Muscle layer of duodenum (tissue), 2 donors: ENCODE data around the gene IL10.

Experiments used
- H3K27ac ChIP-seq: one replicate; pipeline ENCODE4 v1.7.0; 2013; ENCODE audit warnings: mild to moderate bottlenecking, low read length
- H3K27me3 ChIP-seq: one replicate; pipeline ENCODE4 v1.7.0; 2013; ENCODE audit warnings: low read depth, mild to moderate bottlenecking, control low read depth, low read length
- H3K36me3 ChIP-seq, 2 donors: one replicate each; pipeline ENCODE4 v1.7.0; 2013; ENCODE audit warnings: low read length in 2 of 2, control low read depth in 1 of 2, mild to moderate bottlenecking in 1 of 2; ENCODE audit not compliant: insufficient read depth in 2 of 2, control insufficient read depth in 1 of 2
- H3K4me1 ChIP-seq, 2 donors: one replicate each; pipeline ENCODE4 v1.7.0; 2013; ENCODE audit warnings: low read length in 2 of 2, mild to moderate bottlenecking in 2 of 2, control low read depth in 1 of 2, moderate library complexity in 1 of 2; ENCODE audit not compliant: insufficient read depth in 2 of 2, control insufficient read depth in 1 of 2
- H3K4me3 ChIP-seq, 2 donors: one replicate each; pipeline ENCODE4 v1.7.0; 2013; ENCODE audit warnings: low read length in 2 of 2, low read depth in 1 of 2, mild to moderate bottlenecking in 1 of 2
- H3K9me3 ChIP-seq, 2 donors: one replicate each; pipeline ENCODE4 v1.7.0; 2013; ENCODE audit warnings: low read length in 2 of 2, control low read depth in 1 of 2, mild to moderate bottlenecking in 1 of 2; ENCODE audit not compliant: control insufficient read depth in 1 of 2
- donor health status: healthy.

IL10 gene

GRCh38 chr1:206729050-206729449, 43.2 kb downstream of the IL10 start:
- H3K27me3 ChIP-seq = no peaks in the 10 kb centered on the region
- peaks cover 1 to 43% of the 10 kb centered on the region in 2 donors for H3K4me1 ChIP-seq
- peaks cover 46 to 52% of the 10 kb centered on the region in 2 donors for H3K36me3 ChIP-seq
- H3K9me3 ChIP-seq = no peaks in the 10 kb centered on the region
- no peak overlapping the region for H3K27ac ChIP-seq
- no peak overlapping the region for H3K4me3 ChIP-seq

DNA sequence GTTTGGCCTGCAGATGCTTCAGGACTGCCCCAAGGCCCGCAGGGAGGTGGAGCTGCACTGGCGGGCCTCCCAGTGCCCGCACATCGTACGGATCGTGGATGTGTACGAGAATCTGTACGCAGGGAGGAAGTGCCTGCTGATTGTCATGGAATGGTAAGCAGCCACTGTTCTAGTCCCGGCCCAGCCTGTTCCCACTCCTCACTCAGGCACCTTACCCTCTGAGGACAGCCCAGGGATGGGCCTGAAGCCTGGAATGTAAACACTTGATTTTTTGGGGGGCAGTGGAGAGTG, 43.7 kb downstream of the IL10 start:
- peaks cover 5 to 47% of the 10 kb centered on the region in 2 donors for H3K4me1 ChIP-seq
- H3K9me3 ChIP-seq = no peaks in the 10 kb centered on the region
- no peaks in the 10 kb centered on the region for H3K27me3 ChIP-seq
- no peak overlapping the region for H3K27ac ChIP-seq
- no peak overlapping the region for H3K4me3 ChIP-seq
- peaks cover 46 to 48% of the 10 kb centered on the region in 2 donors for H3K36me3 ChIP-seq

DNA sequence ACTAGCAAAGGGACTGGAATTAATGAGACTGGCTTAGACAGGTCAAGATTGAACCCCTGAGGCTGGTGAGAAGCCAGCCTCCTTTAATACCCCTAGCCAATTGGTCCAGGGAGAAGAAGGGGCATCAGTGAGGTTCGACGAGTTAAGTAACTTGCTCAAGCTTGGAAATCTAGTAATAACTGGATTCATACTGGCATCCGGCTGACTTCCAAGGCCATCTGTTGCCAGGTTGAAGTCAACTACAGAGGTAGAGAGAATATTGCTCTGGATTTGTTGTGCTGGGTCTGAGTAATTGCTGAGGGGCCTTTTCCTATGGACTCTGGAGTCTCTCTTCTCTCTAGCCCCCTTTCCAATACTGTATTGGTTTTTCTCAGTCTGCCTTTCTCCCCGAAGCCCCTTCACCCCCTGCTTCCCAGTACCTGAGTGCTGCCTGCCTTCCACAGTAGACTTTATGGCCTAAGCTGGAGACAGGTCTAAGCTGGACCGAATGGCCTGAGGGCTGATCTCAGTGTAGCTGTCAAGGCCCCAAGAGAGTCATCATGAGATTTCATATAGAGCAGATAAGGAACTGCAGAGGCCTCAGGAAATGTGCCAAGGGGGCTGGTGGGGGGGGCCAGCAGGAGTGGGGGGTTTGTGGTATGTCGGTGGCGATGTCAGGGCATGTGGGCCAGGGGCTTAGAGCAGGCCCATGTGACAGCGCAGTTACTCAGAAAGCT, 44.2 kb downstream of the IL10 start:
- H3K27ac ChIP-seq = no peak overlapping the region
- H3K36me3 ChIP-seq = peaks cover 44 to 45% of the 10 kb centered on the region in 2 donors
- H3K27me3 ChIP-seq = no peaks in the 10 kb centered on the region
- no peak overlapping the region for H3K4me3 ChIP-seq
- H3K9me3 ChIP-seq = no peaks in the 10 kb centered on the region
- peaks cover 10 to 52% of the 10 kb centered on the region in 2 donors for H3K4me1 ChIP-seq

DNA sequence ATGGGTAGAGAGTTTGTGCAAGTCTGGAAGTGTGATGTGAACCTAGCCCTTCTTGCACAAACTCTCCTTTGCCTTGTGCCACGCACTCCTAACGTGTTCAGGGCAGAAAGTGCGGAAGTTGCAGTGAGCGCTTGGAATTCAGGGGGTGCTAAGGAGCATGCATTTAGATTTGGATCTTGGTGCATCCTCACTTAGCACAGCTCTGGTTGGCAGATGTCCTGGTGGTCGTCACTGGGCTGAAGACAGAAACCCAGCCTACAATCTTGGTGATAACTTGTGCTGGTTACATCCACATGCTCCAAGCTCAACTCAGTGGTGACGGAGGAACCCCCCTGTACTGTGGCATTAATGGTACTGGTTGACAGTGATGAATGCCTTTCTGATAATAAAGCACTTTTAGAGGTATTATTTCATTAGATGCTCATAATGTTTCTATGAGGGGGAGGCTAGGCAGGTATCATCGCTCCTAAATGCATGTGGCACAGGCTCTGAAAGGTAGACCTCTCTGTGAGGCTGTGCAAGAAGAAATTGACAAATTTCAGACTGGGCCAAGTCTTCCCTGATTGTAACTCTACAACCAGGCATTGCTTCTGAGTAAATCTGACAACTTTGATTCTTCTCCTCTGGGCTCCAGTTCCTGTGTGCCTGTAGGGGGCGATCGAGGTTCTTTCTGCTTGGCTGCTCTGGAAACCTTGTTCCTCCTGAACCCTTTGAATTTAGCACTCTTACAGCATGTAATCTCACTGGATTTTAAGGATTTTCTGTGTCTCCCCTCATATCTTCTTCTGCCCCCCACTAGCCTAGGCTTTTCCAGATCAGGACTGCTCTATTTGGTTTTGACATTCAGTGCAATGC, 47.0 kb downstream of the IL10 start:
- Histone ChIP-seq H3K27me3 (no peaks in the 10 kb centered on the region), H3K4me3 (no peak overlapping the region), H3K27ac (no peak overlapping the region), H3K9me3 (no peaks in the 10 kb centered on the region), H3K36me3 (peaks cover 17% of the 10 kb centered on the region in 2 donors), H3K4me1 (peaks cover 16 to 60% of the 10 kb centered on the region in 2 donors)

- no peak overlapping the region for H3K4me3 ChIP-seq
Measured at GRCh38 chr1:206723805-206724472, 48.4 kb downstream of the IL10 start.

DNA sequence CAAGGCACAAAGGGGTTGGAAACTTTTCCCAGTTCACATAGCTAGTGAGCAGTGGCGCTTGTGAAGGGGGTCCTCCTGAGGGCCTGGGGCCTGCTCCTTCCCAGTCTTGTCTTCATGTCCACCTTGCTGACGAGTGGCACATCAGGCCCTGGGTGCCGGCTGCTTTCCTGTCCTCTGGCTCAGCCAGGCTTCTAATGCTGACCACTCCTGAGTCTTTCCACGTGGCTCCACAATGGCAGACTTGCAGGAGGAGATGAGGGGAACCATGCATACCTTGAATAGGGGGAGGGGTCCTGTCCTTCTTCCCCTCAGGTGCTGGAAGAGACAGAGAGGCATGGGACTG, 48.9 kb downstream of the IL10 start:
- Histone ChIP-seq H3K27me3 (no peaks in the 10 kb centered on the region), H3K9me3 (no peaks in the 10 kb centered on the region), H3K27ac (no peak overlapping the region), H3K4me1 (peaks cover 16 to 63% of the 10 kb centered on the region in 2 donors), H3K4me3 (no peak overlapping the region), H3K36me3 (no peaks in the 10 kb centered on the region)

More at GRCh38 chr1:206723805-206724472, 48.4 kb downstream of the IL10 start:
- H3K27me3 ChIP-seq = no peaks in the 10 kb centered on the region
- peaks cover 16 to 68% of the 10 kb centered on the region in 2 donors for H3K4me1 ChIP-seq
- no peaks in the 10 kb centered on the region for H3K9me3 ChIP-seq
- H3K27ac ChIP-seq = peak overlapping the region; percentile 39
- peaks cover 3% of the 10 kb centered on the region in 2 donors for H3K36me3 ChIP-seq

DNA sequence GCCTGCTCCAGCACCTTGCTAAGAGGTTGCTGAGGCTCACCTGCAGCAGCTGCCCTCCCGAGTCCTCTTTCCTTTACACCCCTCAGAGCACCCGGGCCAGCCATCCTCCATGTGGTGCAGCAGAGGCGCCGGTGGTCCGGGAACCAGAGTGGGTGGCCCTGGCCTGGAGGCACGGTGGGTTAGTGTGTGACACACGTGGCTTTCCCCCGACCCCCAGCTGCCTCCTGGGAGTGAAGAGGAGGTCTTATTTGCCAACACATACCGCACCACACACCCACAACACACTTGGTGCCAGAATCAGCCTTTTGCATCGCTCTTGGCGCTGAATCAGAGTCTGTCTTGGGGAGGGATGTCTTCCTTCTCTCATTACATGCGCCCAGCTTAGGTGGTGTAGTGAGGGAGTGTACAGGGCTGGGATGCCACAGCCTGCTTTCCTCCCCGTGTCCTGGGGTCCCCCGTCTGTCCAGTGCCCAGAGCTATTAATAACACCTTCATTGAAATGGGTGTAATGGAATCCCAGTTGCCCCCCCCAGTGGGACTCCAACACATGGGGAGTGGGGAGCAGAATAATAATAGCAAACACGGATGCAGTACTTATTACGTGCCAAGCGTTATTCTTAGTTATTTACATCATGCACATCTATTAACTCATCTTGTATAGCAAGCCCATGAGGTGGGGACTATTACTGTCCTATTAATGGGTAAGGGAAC, 49.4 kb downstream of the IL10 start:
- no peak overlapping the region for H3K27ac ChIP-seq
- H3K4me1 ChIP-seq = peaks cover 16 to 58% of the 10 kb centered on the region in 2 donors
- H3K4me3 ChIP-seq = no peak overlapping the region

GRCh38 chr1:206721454-206721853, 50.8 kb downstream of the IL10 start:
- H3K27ac ChIP-seq = no peak overlapping the region
- H3K4me3 ChIP-seq = no peak overlapping the region
- peaks cover 16 to 58% of the 10 kb centered on the region in 2 donors for H3K4me1 ChIP-seq
- no peaks in the 10 kb centered on the region for H3K36me3 ChIP-seq
- H3K9me3 ChIP-seq = no peaks in the 10 kb centered on the region
- H3K27me3 ChIP-seq = no peaks in the 10 kb centered on the region

More for the DNA sequence above, 49.4 kb downstream of the IL10 start:
- Histone ChIP-seq H3K36me3 (no peaks in the 10 kb centered on the region), H3K9me3 (no peaks in the 10 kb centered on the region), H3K27me3 (no peaks in the 10 kb centered on the region)

- H3K27me3 ChIP-seq = no peaks in the 10 kb centered on the region
- no peaks in the 10 kb centered on the region for H3K36me3 ChIP-seq
- H3K9me3 ChIP-seq = no peaks in the 10 kb centered on the region
- no peak overlapping the region for H3K4me3 ChIP-seq
- peaks cover 25 to 55% of the 10 kb centered on the region in 2 donors for H3K4me1 ChIP-seq
- H3K27ac ChIP-seq = no peak overlapping the region
Measured at GRCh38 chr1:206719169-206719839, 53.0 kb downstream of the IL10 start.

DNA sequence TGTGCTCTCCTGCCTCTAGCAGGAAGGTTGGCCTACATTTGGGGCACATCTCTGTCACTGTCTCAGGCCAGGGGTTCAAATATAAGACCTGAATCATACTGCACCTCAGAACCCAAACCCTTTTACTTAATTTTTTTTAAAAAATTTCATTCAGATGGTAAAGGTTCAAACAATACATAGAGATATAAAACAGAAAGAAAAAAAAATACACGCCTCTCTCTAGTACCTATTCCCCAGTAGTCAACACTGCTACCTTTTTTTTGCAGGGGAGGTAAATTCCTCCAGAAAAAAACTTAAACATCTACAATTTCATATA, 54.7 kb downstream of the IL10 start:
- Histone ChIP-seq H3K9me3 (no peaks in the 10 kb centered on the region), H3K4me3 (no peak overlapping the region), H3K27me3 (no peaks in the 10 kb centered on the region), H3K27ac (no peak overlapping the region), H3K4me1 (peaks cover 23 to 53% of the 10 kb centered on the region in 2 donors), H3K36me3 (no peaks in the 10 kb centered on the region)
